ENCODE measurements around the gene CTPS2.
"Not testable (repeated sequence)": the region's sequence is repeated elsewhere in the genome, so short reads cannot be mapped to it uniquely, and the experiment has no call there.

CTPS2 gene

GRCh38 chrX:16601885-16602284 lies 110.6 kb downstream of the CTPS2 start:
- DNase-seq: no peak

GRCh38 chrX:16594490-16594889 lies 118.0 kb downstream of the CTPS2 start:
- no peak for DNase-seq

GRCh38 chrX:16593801-16594200 lies 118.7 kb downstream of the CTPS2 start:
- DNase-seq: no peak

- no peak for DNase-seq
Measured at GRCh38 chrX:16592194-16592770, 120.2 kb downstream of the CTPS2 start.

- DNase-seq: no peak
Measured at GRCh38 chrX:16589826-16590225, 122.6 kb downstream of the CTPS2 start.

GRCh38 chrX:16589211-16589610 lies 123.3 kb downstream of the CTPS2 start:
- no peak for DNase-seq

- no peak for DNase-seq
Measured at GRCh38 chrX:16588266-16588665, 124.2 kb downstream of the CTPS2 start.

GRCh38 chrX:16587836-16588235 lies 124.6 kb downstream of the CTPS2 start:
- DNase-seq: no peak

GRCh38 chrX:16586377-16587112 lies 125.9 kb downstream of the CTPS2 start:
- no peak for DNase-seq

GRCh38 chrX:16585486-16586376 lies 126.7 kb downstream of the CTPS2 start:
- no peak for DNase-seq

- DNase-seq: not testable (repeated sequence)
Measured at GRCh38 chrX:16580004-16580797, 132.3 kb downstream of the CTPS2 start.

GRCh38 chrX:16579517-16579916 lies 133.0 kb downstream of the CTPS2 start:
- no peak for DNase-seq

GRCh38 chrX:16578218-16578617 lies 134.3 kb downstream of the CTPS2 start:
- DNase-seq: no peak

GRCh38 chrX:16577483-16578029 lies 134.9 kb downstream of the CTPS2 start:
- no peak for DNase-seq

- DNase-seq: not testable (repeated sequence)
Measured at GRCh38 chrX:16575388-16575787, 137.1 kb downstream of the CTPS2 start.

GRCh38 chrX:16573781-16574180 lies 138.7 kb downstream of the CTPS2 start:
- no peak for DNase-seq

GRCh38 chrX:16567681-16568080 lies 144.8 kb downstream of the CTPS2 start:
- DNase-seq: no peak

GRCh38 chrX:16566571-16566970 lies 145.9 kb downstream of the CTPS2 start:
- no peak for DNase-seq

GRCh38 chrX:16560173-16560572 lies 152.3 kb downstream of the CTPS2 start:
- no peak for DNase-seq

- DNase-seq: no peak
Measured at GRCh38 chrX:16559206-16559619, 153.3 kb downstream of the CTPS2 start.

GRCh38 chrX:16558489-16558888 lies 154.0 kb downstream of the CTPS2 start:
- DNase-seq: no peak

GRCh38 chrX:16552546-16552945 lies 159.9 kb downstream of the CTPS2 start:
- DNase-seq: no peak

- no peak for DNase-seq
Measured at GRCh38 chrX:16547644-16548043, 164.8 kb downstream of the CTPS2 start.
